CD4-positive, alpha-beta T cell treated with Interleukin-1 beta for 1 hour (primary cell): ENCODE measurements around the gene CMBL.
A peak's percentile ranks its signal among the peaks of the same experiment; 100 is the strongest.
"Not testable (repeated sequence)": the region's sequence is repeated elsewhere in the genome, so short reads cannot be mapped to it uniquely, and the experiment has no call there.

Experiments used
- DNase-seq, 2 donors: peaks; one replicate each; pipeline ENCODE4 v3.0.0-alpha.2; 2020 to 2022

Gene CMBL

DNA sequence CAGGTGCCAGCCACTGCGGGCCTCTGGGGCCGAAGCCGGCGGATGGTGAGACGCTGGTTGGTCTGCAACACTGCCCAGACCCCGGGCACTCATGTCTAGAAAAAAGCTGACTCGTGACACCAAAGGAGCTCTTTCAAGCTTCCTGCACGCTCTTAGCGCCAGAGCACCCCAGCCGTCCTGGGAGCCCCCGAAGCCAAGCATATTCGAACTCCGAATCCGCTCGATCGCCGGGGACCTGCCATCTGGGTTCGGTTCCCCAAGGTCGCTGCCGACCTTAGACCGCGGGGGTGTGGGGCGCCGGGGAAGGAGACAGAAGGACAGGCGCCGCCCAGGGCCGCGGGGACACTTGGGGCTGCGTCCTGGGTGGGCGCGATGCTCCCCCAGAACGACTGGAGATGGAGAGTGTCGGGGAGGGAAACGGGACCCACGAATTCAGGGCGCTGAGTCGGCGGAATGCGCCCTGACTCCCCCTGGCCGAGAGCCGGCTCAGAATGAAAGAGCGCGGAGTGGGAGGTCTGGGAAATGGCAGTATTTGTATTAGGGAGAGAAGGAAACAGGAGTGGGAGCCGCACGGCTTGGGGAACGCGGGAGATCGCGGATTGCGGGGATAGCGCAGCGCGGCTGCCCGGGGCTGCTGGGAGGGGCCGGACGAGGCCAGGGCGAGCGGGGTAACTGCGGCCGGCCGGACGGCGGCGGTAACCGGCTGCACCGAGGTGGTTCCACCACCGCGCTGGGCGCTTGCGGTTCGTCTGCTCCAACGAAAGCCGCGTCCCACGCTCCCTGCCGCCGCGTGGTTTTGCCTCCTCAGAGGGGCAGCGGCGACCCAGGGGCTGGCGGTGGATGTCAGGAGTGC is 25.7 kb upstream of the CMBL start:
- peak in 1 of 2 donors; percentile 4 for DNase-seq

DNA sequence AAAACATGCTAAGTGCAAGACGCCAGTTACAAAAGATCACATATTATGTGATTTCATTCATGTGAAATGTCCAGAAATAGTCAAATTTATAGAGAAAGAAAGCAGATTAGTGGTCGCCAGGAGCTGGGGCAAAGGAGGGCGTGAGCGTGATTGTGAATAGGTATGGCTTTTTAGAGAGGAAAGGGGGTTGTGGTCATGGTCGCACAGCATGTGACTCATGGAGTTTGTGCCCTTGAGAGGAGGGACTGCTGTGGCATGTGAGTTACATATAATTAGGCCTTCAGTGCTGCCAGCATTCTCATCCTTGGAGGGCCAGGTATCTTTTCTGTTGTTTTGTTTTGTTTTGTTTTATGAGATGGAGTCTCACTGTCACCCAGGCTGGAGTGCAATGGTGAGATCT is 24.6 kb upstream of the CMBL start:
- DNase-seq: no peak

DNA sequence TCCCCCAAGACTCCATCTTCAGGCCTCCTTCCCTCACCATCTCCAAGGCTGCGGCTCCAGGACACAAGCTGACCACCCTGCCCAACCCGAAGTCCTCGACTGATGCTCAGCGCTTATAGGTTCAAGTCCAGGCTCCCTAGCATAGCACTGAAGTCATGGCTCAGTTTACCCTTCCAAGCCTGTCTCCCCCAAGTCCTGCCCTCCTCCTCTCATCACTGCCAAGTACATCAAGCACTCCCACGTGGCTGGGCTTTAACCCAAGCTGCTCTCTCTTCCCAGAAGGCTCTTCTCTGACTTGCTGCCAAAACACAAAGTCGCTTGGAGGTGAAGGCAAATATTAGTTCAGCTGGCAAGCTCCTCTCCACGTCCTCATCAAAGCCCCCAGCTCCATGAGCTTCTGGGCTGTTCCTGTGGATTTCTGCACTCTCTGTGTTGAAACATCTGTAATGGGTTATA is 23.7 kb upstream of the CMBL start:
- no peak for DNase-seq

DNA sequence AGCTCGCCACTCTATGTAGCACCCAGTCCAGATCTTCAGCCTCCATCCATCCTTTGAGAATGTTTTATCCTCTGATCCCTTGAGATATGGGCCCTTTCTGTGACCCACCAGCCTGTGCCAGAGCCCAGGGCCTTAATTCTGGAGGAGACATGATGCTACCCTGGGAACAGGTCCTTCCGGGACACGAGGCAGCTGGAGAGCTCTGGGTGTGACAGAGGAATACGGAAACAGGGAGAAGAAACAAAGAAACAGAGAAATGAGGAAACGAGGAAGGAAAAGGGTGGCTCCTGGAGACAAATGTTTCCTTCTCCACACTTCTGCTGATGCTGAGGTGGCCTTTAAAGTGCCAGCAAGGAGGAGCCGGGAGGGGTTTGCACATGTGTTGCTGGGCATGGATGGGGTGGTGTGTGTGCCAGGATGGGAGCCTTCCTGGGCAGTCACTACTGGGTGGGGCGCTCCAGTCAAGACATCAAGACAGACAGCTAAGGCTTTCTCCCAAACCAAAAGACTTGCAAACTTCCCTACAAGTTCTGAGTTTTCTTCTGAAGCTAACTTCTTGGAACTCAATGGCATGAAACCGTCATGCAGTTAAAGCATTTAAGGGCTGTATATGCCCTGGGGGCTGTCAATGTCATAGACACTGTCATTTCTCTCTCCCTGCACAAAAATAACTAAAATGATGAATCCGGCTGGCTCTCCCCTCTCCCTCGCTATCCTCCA is 23.0 kb upstream of the CMBL start:
- DNase-seq: no peak

DNA sequence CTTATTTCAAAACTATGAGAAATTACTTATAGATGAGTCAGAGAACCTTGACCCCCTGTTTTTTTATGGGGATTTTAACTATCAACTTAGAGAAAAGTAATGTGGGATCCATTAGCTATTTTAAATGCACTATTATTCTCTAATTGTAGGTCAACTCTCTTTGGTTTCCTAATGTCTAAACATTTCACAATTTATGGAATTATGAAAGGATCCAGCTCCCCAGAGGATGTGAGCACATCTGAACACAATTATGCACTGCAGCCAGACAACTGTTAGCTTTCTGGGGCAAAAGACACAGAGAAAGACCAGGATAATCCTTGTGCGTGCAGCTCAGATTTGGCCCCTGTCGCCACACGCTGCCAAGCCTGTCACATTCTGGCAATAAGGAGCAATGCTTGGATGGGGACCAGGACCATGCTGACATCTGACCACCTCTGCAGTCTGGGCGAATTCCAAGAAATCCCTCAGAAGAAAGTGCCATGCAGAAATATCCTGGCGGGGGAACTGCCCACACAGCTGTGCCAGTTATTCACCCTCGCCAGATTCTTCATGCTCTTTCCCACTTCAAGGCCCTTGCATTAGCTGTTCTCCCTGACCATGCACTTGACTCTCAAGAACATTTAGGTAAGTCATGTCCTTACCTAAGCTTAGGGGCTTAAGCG is 22.2 kb upstream of the CMBL start:
- DNase-seq: no peak

DNA sequence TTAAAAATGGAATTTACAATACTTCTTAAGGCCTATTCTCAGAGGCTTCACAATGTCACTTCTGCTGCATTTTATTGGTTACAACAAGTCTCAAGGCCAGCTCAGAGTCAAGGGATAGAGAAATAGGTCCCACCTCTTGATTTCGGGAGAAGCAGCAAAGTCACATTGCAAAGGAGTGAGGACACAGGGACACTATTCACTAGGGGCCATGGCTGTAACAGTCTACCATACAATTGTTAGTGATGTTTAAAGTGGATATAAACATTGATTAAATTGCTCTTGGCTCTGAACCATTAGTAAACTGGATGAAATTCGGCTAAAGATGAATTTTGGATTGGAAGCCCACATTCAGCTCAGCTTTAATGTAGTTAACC is 21.7 kb upstream of the CMBL start:
- DNase-seq: no peak

DNA sequence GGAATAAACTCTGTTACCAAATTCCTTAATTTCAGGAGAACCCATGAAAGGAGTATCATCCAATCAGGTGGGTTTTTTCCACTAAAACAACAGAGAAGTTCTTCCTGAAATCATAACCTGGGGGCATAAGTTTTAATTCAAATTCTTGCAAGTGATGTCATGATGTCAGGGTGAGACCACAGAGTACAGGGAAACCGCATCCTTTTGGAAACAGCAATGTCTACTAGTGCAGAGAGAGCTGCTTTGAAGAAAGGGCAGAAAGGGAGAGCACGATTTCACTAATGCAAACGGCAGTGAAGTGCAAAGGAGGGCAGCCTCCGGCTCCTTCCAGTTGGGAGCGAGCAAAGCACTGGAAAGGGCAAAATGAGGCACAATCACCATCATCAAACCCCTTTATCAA is 20.6 kb upstream of the CMBL start:
- no peak for DNase-seq

DNA sequence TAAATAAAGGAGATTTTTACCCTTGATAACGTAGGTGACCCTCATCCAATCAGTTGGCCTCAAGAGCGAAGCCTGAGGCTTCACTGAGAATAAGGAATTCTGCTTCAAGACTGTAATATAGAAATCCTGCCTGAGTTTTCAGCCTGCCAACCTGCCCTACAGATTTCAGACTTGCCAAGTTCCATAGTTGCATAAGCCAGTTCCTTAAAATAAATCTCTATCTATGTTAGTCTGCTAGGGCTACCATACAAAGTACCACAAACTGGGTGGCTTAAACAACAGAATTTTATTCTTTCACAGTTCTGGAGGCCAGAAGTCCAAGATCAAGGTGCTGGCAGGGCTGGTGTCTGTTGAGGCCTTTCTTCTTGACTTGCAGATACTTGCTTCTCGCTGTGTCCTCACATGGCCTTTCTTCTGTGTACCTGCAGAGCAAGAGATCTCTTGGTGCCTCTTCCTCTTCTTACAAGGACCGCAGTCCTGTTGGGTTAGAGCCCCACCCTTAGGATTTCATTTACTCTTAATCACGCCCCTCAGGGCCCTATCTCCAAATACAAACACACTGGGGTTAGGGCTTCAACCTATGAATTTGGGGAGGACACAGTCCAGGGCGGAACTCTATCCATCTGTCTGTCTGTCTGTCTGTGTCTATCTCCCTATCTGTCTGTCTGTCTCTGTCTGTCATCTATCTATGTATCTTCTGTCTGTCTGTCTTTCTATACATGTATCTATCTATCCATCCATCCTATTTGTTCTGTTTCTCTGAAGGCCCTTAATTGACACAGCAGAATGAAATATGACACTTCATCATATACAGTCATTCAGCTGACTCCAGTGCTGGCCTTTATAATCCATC is 17.0 kb upstream of the CMBL start:
- DNase-seq: no peak

DNA sequence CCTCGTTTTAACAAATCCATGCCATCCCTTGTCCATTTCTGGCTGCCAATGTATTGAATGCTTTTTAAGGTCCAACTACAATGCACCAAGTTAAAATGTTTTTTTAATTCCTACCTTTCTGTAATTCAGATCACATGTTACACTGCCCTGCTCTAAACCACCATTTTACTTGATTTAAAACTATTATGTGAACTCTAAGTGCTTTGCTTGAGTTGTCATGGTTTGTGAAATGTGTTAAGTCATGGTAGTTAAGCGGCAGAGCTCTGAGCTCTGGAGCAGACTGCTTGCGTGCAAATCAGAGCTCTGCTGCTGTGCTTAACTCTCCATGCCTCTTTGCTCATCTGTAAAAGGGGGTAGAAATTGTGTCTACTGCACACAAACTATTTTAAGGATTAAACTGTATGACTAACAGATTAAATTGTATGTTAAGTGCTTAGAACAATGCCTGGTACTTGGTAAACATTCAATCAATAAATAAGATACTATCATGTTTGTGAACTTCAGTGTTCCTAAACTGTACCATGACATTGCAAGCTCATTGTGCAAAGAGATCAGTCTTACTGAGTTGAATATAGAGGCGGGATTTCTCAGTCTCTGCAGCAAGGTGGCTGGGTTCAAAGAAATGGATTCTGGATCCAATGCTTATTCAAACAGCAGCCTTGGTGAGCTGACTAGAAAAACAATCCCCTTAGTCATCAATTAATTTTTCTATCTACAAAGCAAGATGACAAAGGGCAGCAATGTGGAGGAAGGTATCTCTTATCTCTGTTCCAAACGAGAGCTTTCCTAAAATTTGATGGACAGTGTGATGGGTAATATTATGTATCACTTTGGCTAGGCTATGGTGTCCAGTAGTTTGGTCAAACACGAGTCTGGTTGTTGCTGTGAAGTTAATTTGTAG is 16.1 kb upstream of the CMBL start:
- DNase-seq: no peak

DNA sequence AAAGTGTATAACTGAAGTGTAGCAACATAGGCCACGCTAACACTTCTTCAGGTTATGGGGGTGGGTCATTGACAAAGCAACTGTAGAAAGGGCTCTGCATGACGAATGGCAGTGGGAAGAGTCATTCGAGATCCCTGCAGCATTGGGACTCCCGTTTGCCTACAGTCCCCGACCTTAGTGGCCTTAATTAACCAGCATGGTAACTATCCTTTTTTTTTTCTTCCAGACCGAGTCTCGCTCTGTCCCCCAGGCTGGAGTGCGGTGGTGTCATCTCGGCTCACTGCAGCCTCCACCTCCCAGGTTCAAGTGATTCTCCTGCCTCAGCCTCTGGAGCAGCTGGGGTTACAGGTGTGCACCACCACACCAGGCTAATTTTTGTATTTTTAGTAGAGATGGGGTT is 14.2 kb upstream of the CMBL start:
- no peak for DNase-seq

DNA sequence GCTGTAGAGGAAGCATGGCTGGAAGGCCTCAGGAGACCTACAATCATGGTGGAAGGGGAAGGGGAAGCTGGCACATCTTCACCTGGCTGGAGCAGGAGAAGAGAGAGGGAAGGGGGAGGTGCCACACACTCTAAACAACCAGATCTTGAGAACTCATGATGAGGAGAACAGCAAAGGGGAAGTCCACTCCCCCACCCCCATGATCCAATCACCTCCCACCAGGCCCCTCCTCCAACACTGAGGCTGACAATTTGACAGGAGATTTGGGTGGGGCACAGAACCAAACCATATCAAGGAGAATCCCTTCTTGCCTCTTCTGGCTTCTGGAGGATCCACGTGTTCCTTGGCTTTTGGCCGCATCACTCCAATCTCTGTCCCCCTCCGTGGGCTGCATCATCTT is 13.1 kb upstream of the CMBL start:
- DNase-seq: no peak

DNA sequence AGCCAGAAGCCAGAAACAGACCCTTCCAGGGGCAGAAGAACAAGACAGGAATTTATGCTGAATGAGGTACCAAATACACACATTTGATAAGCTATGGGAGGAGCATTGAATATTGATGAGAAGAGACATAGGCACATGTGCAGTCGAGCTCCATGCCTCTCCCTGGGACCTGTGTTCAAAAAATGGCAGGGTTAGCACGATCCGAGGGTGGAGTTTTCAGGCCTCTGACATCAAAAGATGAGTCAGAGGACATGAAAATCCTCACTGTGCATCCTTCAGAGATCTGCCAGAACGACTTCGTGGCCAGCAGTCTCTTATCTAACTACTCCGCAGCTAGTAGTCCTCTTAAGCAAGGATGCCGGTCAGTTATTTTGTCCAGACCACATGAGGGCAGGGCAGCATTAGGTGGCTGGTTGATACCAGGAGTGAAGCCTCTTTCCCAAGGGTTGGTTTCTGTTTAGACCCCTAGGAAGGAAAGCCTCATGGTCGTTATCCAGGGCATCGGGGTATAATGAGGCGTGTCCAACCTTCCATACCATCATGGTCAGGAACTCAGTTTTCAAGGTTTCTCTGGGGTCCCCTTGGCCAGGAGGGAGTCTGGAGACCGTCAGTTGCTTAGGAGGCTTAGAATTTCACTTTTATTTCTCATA is 11.6 kb upstream of the CMBL start:
- DNase-seq: no peak

DNA sequence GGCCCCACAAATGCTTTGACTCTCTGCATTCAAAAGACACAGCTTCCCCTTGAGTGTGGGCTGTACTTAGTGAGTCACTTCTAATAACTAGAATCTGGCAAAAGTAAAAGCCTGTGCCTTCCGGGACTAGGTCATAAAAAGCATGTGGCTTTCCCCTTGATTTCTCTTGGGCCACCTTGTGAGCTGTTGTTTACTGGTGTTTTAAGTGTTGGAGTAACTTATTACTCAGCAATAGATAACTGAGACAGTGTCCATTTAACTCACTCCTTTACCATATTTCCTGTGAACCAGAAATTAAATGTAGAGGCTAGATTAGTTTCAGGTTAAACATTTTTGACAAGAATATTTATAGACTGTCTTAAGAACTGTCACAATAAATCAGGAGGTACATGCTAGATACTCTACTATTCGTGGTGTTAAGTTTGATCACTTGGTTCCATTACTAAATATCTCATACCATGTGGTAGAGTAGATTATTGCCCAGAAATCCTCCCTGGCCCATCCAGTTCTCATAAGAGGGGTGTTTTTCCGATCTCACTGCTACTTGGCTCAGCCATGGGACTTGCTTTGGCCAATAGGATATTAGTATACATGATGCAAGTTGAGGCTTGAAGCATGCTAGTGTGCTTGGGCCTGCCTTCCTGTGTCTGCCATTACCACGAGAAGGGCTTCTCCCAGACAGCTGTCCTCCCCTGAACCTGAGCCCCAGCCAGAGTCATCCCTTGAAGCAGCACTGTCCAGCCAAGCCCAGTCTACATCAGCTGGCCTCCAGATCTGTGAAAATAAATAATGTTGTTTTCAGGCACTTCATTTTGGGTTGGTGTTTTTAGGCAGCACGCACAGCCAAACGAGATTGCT is 10.4 kb upstream of the CMBL start:
- DNase-seq: no peak

DNA sequence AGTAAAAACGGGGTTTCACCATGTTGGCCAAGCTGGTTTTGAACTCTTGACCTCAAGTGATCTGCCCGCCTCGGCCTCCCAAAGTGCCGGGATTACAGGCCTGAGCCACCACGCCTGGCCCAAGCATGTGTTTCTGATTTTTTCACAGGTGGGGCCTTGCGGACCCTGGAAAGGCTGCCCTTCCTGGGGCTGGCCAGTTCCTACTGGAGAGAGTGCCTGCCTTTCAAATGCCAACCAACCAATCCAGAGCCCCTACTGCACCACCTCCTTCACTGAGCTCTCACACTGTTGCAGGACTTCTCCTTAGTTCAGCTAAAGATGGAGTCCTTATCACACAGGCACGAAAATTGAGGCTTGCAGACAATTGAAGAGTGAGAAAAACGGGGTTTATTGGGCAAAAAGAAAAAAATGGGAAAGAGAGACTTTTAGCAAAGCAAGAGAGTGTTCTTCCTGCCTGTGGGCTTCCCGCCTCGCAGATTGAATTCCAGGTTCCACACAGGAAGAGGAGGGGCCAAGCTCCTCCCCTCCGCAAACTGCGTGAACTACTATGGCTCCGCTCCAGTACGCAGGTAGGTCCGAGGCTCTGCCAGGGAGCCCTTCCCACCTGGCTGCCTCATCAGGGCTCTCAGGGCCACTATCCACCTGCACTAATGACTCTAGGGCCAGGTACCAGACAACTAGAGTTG is 8.3 kb upstream of the CMBL start:
- no peak for DNase-seq

DNA sequence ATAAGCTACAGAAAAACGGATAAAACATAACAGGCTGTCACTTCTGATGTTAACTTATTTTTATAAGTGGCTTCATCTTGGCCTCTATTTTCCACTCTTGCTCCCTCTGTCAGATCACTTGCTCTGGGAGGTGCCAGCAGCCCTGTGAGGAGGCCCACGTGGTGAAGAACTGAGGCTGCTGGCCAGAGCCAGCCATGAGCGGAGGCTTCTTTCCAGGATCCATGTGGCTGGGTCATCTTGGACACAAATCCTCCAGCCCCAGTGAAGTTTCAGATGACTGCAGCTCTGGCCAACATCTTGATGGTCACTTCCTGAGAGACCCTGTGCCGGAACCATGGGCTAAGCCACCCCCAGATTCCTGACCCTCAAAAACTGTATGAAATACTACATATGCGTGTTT is 7.5 kb upstream of the CMBL start:
- no peak for DNase-seq

DNA sequence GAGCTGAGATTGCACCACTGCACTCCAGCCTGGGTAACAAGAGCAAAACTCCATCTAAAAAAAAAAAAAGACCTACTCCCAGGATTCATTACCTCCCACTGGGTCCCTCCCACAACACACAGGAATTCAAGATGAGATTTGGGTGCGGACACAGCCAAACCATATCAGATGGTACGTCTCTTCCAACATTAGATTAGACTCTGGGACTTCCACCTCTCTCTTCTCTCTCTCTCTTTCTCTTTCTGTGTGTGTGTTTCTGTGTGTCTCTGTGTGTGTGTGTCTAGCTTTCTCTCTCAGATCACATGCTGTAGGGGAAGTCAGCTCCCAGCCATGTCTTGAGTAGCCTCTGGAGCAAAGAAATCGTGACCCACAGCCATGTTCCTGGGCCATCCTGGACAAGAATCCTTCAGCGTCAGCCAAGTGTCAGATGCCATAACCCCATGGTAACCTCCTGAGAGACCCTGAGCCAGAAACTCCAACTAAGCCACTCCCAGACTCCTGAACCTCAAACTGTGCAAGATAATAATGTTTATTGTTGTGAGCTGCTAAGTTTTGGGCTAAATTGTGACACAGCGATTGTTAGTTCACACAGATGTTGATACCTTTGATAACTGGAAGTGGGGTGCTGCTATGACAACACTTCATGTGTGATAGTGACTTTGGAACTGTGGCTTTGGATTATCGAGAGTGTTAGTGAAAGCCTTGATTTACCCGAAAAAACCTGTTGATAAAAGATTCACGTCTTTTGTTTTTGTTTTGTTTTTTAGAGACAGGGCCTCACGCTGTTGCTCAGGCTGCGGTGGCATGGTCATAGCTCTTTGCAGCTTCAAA is 4.1 kb upstream of the CMBL start:
- DNase-seq: no peak

DNA sequence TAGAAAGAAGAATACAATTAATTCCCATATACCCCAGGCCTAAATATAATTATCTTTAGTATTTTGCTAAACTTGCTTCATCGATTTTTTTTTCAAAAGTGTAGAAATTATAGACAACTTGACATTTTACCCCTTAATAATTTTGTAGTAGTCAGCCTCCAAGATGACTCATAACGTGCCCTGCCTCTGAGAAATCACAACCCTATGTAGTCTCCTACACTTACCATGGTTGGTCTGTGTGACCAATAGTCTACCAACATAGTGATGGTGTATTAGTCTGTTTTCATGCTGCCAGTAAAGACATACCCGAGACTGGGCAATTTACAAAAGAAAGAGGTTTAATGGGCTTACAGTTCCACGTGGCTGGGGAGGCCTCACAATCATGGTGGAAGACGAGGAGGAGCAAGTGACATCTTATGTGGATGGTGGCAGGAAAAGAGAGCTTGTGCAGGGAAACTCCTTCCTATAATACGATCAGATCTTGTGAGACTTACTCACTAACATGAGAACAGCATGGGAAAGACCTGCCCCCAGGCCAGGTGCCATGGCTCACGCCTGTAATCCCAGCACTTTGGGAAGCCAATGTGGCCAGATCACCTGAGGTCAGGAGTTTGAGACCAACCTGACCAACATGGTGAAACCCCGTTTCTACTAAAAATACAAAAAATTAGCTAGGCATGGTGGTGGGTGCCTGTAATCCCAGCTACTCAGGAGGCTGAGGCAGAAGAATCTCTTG is 3.3 kb upstream of the CMBL start:
- not testable (repeated sequence) for DNase-seq
